Measurements from ENCODE around the gene FFAR1. TPM values are rescaled to one million over a fixed set of nuclear protein-coding genes. Genes with fewer than 3 reads are reported as not detected.

Gene FFAR1
- not detected in 2 replicates for total RNA-seq
- not detected in 2 replicates for polyA plus RNA-seq
- not detected in 2 replicates for polyA plus RNA-seq (2011; cell fraction: cytosol; rRNA removed)
- not detected in 2 replicates for polyA plus RNA-seq (2011; cell fraction: nucleus; rRNA removed)
- polyA plus RNA-seq (2012): not detected in 2 replicates
- polyA minus RNA-seq: not detected in 2 replicates
- not detected for polyA minus RNA-seq (2011; cell fraction: cytosol; rRNA and poly(A)+ RNA removed)
- polyA minus RNA-seq (2011; cell fraction: nucleus; rRNA and poly(A)+ RNA removed): not detected in 2 replicates
- not detected for Bru-seq, nascent RNA
- not detected for BruChase-seq, experiment 1, labeled RNA remaining after a 6-hour chase
- not detected for BruChase-seq, experiment 2, labeled RNA remaining after a 2-hour chase
- long read RNA-seq: 0 reads

GRCh38 chr19:35347171-35347929, at the start of gene FFAR1:
Gene FFAR1, plus strand, starts transcription at chr19:35347902. Its CDS starts 3,650 bp downstream, at chr19:35351552.
- BruUV-seq (replicated peaks): no TSS peak
- Histone ChIP-seq H3K4me3 (replicated peaks in 1 of 3; ENCODE audit: insufficient read depth in 1 of 3, low read depth in 1 of 3, low read length in 3 of 3) (no peak within 1 kb of the TSS), H3K9ac (replicated peaks; ENCODE audit: extremely low read depth, insufficient read depth, low read length) (no peak within 1 kb of the TSS), H3K27ac (ENCODE audit: insufficient read depth, low read depth, low read length) (no peak within 1 kb of the TSS), H3K27me3 (ENCODE audit: control insufficient read depth in 2 of 2, insufficient read depth in 2 of 2, low read length in 2 of 2) (no peaks in the 10 kb centered on the region), H3K79me2 (ENCODE audit: control insufficient read depth, insufficient read depth, low read length) (no peaks in the 10 kb centered on the region), H3K9me3 (replicated peaks; ENCODE audit: control insufficient read depth, insufficient read depth, low read length) (no peaks in the 10 kb centered on the region), H3K4me2 (ENCODE audit: insufficient read depth, low read length) (no peak within 1 kb of the TSS), H2AFZ (ENCODE audit: low read depth, low read length) (no peak within 1 kb of the TSS), H3K9me1 (replicated peaks; ENCODE audit: control insufficient read depth, extremely low read depth, insufficient read depth, low read length) (no peaks in the 10 kb centered on the region), H3K36me3 (ENCODE audit: control insufficient read depth in 2 of 2, extremely low read depth in 1 of 2, insufficient read depth in 2 of 2, low read length in 2 of 2) (no peaks in the 10 kb centered on the region), H4K20me1 (replicated peaks; ENCODE audit: control insufficient read depth, extremely low read depth, insufficient read depth, low read length) (no peaks in the 10 kb centered on the region), H3K4me1 (ENCODE audit: control insufficient read depth, extremely low read depth, insufficient read depth, low read length) (no peaks in the 10 kb centered on the region)
- ChIA-PET CTCF (interaction anchor here (0.8 kb wide), 1 partner anchor 148 kb away, joined by 3 read pairs; no protein-coding TSS in a partner anchor), POLR2A (no interaction called here)
- TF ChIP-seq POLR2AphosphoS5 (IDR thresholded peaks at IDR 0.05; ENCODE audit: insufficient read depth, low read depth, low read length) (no peak), EZH2 (IDR thresholded peaks at IDR 0.05; ENCODE audit: borderline replicate concordance, low read depth, low read length, severe bottlenecking) (no peak), JUN (IDR thresholded peaks at IDR 0.05; ENCODE audit: borderline replicate concordance, insufficient read depth, insufficient read length, low read depth) (no peak), MYC (IDR thresholded peaks at IDR 0.05; ENCODE audit: low read depth, low read length) (no peak), FOS (IDR thresholded peaks at IDR 0.05; ENCODE audit: borderline replicate concordance, insufficient read depth, low read length) (no peak), POLR2A (IDR thresholded peaks at IDR 0.05; ENCODE audit: low read depth, low read length) (no peak), GATA2 (IDR thresholded peaks at IDR 0.05; ENCODE audit: insufficient read depth, insufficient read length, low read depth, low read length) (no peak), MAX (IDR thresholded peaks at IDR 0.05; ENCODE audit: insufficient read depth, insufficient read length) (no peak), CTCF (IDR thresholded peaks at IDR 0.05; ENCODE audit: extremely low read depth in 1 of 2, insufficient read depth in 1 of 2, low read depth in 1 of 2, low read length in 2 of 2) (no peak)
- intact Hi-C loops (cut with micrococcal nuclease) (no loop called here), dilution Hi-C loops (cut with MboI; ENCODE audit: extremely low pct_ligation_motif_present, low sequenced_read_pairs) (no loop called here)
- DNase-seq (ENCODE audit: low read depth, low spot score): no peak
- FAIRE-seq: no peak
